HEK293T (cell line): ENCODE results near the gene CHRNA1.

Source experiments
- FOXM1 ChIP-seq: fragments of 450-650 bp; IDR thresholded peaks from 2 replicates; pipeline ENCODE4 v1.6.1; 2017; ENCODE audit warnings: mild to moderate bottlenecking, borderline replicate concordance
- LEF1 ChIP-seq: fragments of 450-650 bp; IDR thresholded peaks from 2 replicates; pipeline ENCODE4 v1.6.1; 2017; ENCODE audit warnings: mild to moderate bottlenecking, borderline replicate concordance

DNA sequence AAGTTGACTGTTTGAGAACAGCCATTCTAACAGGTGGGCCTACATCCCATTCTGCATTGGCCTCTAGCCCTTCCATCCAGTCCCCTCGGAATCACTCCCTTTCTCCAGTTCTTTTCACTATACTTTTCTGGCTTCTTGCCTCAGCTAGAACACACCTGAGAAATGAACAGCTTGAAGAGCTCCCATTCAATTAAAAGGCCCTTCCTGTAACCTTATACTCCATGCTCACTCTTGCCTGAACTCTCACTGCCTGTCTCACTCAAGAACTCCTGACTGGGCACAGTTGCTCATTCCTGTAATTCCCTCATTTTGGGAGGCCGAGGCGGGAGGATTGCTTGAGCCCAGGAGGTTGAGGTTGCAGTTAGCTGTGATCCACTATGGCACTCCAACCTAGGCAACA lies 23.6 kb downstream of the CHRNA1 start:
- no peak for TF ChIP-seq LEF1
- no peak for TF ChIP-seq FOXM1
